Gastrocnemius medialis (tissue), 4 donors: Measurements from ENCODE around the gene ZFAND4. TPM values are rescaled to one million over a fixed set of nuclear protein-coding genes. Genes with fewer than 3 reads are reported as not detected.

ENCODE experiments used
- ATAC-seq, 2 donors: fragments of 150-250 bp; one replicate each; pipeline ENCODE4 v1.9.1; 2016
- DNase-seq, 2 donors: peaks; one replicate each; pipeline ENCODE4 v3.0.0-alpha.2; 2019
- H3K27ac ChIP-seq, 4 donors: fragments of 200-600 bp; sonication (generic); 1 replicate in 1 of 4; 2 replicates in 3 of 4; pipeline ENCODE4 v1.5.1; 2016 to 2018; ENCODE audit warnings: mild to moderate bottlenecking in 2 of 4, moderate library complexity in 1 of 4
- H3K27me3 ChIP-seq, 3 donors: fragments of 200-600 bp; sonication (generic) in 2 of 3; 1 replicate in 1 of 3; 2 replicates in 2 of 3; pipeline versions ENCODE4 v1.5.1 to v1.6.0; 2016 to 2019; ENCODE audit warnings: mild to moderate bottlenecking in 1 of 3, moderate library complexity in 1 of 3
- H3K36me3 ChIP-seq, 2 donors: fragments of 200-600 bp; sonication (generic) in 1 of 2; one replicate each; pipeline ENCODE4 v1.5.1; 2017 to 2018
- H3K4me1 ChIP-seq, 2 donors: fragments of 200-600 bp; sonication (generic) in 1 of 2; one replicate each; pipeline ENCODE4 v1.5.1; 2016 to 2017; ENCODE audit warnings: mild to moderate bottlenecking in 2 of 2
- H3K4me3 ChIP-seq, 4 donors: fragments of 200-600 bp; sonication (generic) in 3 of 4; 1 replicate in 1 of 4; 2 replicates in 3 of 4; pipeline ENCODE4 v1.5.1; 2016 to 2019; ENCODE audit warnings: mild to moderate bottlenecking in 2 of 4
- H3K9me3 ChIP-seq, 3 donors: fragments of 200-600 bp; sonication (generic) in 2 of 3; 1 replicate in 1 of 3; 2 replicates in 2 of 3; pipeline ENCODE4 v1.5.1; 2016 to 2019
- POLR2A ChIP-seq, 2 donors: fragments of 450-650 bp; IDR thresholded peaks; one replicate each; pipeline ENCODE4 v1.6.1; 2017; ENCODE audit warnings: antibody characterized with exemption in 2 of 2, mild to moderate bottlenecking in 2 of 2, moderate library complexity in 2 of 2
- in situ Hi-C, 4 donors: fragments of 200-750 bp; cut with MboI; loops; one replicate each; pipeline versions ENCODE4 v1.15.0 to v1.8.0; 2017; ENCODE audit warnings: low sequenced_read_pairs in 4 of 4
- intact Hi-C: fragments of 100-400 bp; cut with DNase I; formaldehyde crosslinking; loops from one replicate; pipeline ENCODE4 v1.15.1; 2023; ENCODE audit warnings: low total_unique reads
- total RNA-seq, 4 donors: library from RNA; depleted of rRNA; stranded (reverse); fragments of >200 nt; gene quantifications; one replicate each; pipeline versions ENCODE4 v1.1.0 to v1.2.3, GENCODE V29; 2016
- TF ChIP-seq, protein P1 (sequence below), 5 experiments: fragments of 450-650 bp in 3 of 5; fragments of 200-600 bp in 2 of 5; sonication (generic) in 2 of 5; IDR thresholded peaks in 4 of 5; conservative IDR thresholded peaks in 1 of 5; 1 replicate in 4 of 5; 2 replicates in 1 of 5; pipeline ENCODE4 v1.5.1; 2016 to 2019; ENCODE audit warnings: antibody characterized with exemption in 5 of 5, mild to moderate bottlenecking in 3 of 5, moderate library complexity in 3 of 5

ZFAND4 gene
- total RNA-seq, 4 donors from 2014 or later = 6.4 to 15.0 (median 12.3) TPM

DNA sequence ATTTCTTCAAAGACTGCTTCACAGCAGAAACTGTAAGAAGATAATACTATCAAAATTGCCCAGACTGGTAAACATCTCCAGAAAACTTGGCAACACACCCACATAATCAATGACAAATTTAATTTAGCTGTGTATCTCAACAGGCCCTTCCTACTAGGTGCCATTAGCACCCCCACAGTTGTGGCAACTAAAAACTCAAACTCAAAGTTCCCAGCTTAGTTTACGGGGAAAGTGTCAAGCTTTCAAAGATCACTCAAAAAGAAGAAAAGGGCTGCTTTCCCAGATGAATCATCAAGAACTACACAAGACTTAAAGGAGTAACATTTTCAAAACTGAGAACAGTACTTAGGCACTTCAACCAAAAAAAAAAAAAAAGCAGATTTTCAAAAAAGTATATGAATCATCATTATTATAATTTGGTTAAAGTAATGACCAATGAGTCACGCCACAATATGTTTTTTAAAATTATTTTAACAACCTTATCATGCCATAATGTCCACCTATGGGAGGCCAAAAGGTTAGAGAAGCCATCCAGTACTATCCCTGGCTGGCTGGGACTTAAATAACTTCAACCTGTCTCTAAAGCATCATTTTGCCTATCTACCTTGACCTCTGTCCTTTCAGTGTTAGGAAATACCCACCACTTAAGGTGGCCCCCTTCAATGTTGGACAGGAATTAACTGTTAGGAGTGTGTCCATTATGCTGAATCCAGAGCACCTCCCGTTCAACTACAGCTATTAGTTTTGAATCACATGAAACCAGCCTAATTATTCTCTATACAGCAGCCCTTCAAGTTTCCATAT lies 90.8 kb downstream of the ZFAND4 start:
- ATAC-seq (no peak), DNase-seq (no peak)
- Histone ChIP-seq H3K4me3 (no peak overlapping the region), H3K27ac (no peak overlapping the region), H3K4me1 (peaks cover 6 to 10% of the 10 kb centered on the region in 2 donors), H3K9me3 (peaks cover 0 to 3% (median 0%) of the 10 kb centered on the region in 3 donors), H3K36me3 (no peaks in the 10 kb centered on the region), H3K27me3 (no peaks in the 10 kb centered on the region)
- TF ChIP-seq, protein P1, sequence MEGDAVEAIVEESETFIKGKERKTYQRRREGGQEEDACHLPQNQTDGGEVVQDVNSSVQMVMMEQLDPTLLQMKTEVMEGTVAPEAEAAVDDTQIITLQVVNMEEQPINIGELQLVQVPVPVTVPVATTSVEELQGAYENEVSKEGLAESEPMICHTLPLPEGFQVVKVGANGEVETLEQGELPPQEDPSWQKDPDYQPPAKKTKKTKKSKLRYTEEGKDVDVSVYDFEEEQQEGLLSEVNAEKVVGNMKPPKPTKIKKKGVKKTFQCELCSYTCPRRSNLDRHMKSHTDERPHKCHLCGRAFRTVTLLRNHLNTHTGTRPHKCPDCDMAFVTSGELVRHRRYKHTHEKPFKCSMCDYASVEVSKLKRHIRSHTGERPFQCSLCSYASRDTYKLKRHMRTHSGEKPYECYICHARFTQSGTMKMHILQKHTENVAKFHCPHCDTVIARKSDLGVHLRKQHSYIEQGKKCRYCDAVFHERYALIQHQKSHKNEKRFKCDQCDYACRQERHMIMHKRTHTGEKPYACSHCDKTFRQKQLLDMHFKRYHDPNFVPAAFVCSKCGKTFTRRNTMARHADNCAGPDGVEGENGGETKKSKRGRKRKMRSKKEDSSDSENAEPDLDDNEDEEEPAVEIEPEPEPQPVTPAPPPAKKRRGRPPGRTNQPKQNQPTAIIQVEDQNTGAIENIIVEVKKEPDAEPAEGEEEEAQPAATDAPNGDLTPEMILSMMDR (IDR thresholded peaks at IDR 0.05 in 4 of 5, conservative IDR thresholded peaks at IDR 0.05 in 1 of 5) = no peak
- no peak for TF ChIP-seq POLR2A (IDR thresholded peaks at IDR 0.05)
- in situ Hi-C loops (no loop called here), intact Hi-C loops (no loop called here)

DNA sequence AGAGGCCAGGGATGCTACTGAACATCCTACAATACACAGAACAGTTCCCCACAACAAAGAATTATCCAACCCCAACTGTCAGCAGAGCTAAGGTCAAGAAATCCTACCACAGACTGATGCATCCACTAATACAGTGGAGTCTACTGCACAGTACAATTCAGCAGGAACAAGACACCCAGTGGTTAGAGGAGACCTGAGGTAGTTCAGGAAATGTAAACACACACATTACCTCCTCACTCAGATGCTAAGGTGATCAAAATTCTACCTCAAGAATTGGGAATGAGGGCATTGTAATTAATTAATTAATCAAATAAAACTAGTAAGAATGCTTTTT lies 91.4 kb downstream of the ZFAND4 start:
- Histone ChIP-seq H3K36me3 (no peaks in the 10 kb centered on the region), H3K4me1 (peaks cover 6 to 10% of the 10 kb centered on the region in 2 donors), H3K27ac (no peak overlapping the region), H3K4me3 (no peak overlapping the region), H3K27me3 (no peaks in the 10 kb centered on the region), H3K9me3 (peaks cover 0 to 2% (median 0%) of the 10 kb centered on the region in 3 donors)
- in situ Hi-C loops (no loop called here), intact Hi-C loops (no loop called here)
- no peak for DNase-seq
- no peak for TF ChIP-seq POLR2A (IDR thresholded peaks at IDR 0.05)
- TF ChIP-seq, protein P1 (IDR thresholded peaks at IDR 0.05 in 4 of 5, conservative IDR thresholded peaks at IDR 0.05 in 1 of 5) = no peak
- no peak for ATAC-seq

DNA sequence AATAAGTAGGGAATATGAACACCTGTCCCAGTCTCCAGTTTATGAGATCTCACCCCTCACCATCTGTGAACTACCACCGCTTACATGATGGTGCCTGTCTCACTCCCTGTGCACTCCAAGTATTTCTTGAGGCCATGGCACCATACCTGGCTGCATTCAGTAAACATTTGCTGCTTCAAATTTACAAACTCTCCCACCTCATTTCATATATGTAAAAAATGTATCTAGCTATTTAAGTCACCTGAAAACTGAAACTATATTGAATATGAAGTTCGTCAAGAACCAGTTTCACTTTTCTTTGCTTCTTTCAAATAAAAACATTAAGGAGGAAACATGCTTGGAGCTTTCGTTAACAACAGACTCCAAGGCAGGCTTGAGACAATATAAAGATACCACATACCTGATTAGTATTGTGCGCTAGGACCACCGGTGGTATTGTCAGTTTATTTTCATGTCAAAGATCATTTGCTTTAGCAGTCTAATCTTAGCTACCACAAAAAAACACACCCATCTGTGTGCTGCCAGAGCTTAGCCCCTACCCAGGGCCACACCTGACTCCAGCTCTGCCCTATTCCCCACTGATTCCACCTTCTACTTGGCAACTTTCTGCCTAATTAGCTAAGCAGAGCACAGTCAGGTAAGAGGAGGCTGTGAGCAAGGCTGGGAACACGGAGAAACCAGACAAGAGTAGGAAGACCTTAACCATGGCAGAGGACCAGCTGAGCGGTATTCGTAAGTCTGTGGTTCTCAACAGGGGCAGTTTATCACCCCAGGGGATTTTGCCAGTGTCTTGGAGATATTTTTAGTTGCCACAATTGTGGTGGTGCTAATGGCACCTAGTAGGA lies 92.0 kb downstream of the ZFAND4 start:
- intact Hi-C loops = no loop called here
- H3K36me3 ChIP-seq = no peaks in the 10 kb centered on the region
- ATAC-seq = no peak
- H3K9me3 ChIP-seq = no peaks in the 10 kb centered on the region
- TF ChIP-seq, protein P1 (IDR thresholded peaks at IDR 0.05 in 4 of 5, conservative IDR thresholded peaks at IDR 0.05 in 1 of 5) = no peak
- no peak for DNase-seq
- H3K4me1 ChIP-seq = peaks cover 6 to 10% of the 10 kb centered on the region in 2 donors
- H3K27ac ChIP-seq = peak overlapping the region in 1 of 4 donors; percentile 20
- H3K27me3 ChIP-seq = no peaks in the 10 kb centered on the region
- in situ Hi-C loops = no loop called here
- H3K4me3 ChIP-seq = peak overlapping the region in 1 of 4 donors; percentile 16

DNA sequence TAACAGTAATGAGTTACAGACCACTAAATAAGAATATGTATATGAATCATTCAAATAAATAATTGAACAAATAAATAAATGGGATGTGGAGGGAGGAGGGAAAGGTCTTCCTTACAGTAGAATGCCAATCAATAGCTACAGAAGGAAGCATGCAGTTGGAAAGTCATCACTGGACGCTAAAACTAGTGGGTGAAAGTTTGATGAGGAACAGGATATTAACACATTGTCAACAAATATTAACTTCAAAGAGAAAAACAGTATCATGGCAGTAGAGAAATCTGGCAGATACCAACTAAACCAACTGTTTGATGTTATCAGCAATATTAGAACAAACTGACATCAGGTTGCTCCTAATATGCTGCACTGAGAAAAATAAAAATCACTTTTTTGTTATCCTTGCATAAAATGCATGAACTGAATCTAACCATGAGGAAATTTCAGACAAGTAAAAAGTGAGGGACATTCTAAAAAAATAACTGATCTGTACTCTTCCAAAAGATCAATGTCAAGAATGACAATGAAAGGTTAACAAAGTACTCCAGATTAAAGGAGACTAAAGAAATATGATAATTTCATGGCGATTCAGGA lies 94.1 kb downstream of the ZFAND4 start:
- TF ChIP-seq, protein P1 (IDR thresholded peaks at IDR 0.05 in 4 of 5, conservative IDR thresholded peaks at IDR 0.05 in 1 of 5) = no peak
- TF ChIP-seq POLR2A (IDR thresholded peaks at IDR 0.05) = no peak
- intact Hi-C loops = no loop called here

More for the DNA sequence above, 94.1 kb downstream of the ZFAND4 start:
- no peaks in the 10 kb centered on the region for H3K27me3 ChIP-seq
- no peaks in the 10 kb centered on the region for H3K36me3 ChIP-seq
- no peak overlapping the region for H3K27ac ChIP-seq
- H3K9me3 ChIP-seq = no peaks in the 10 kb centered on the region
- H3K4me3 ChIP-seq = no peak overlapping the region
- no peak for ATAC-seq
- H3K4me1 ChIP-seq = peaks cover 6 to 10% of the 10 kb centered on the region in 2 donors
- in situ Hi-C loops = no loop called here
- DNase-seq = no peak
